SH-SY5Y (cell line): ENCODE data around the gene RNF217.

Experiments
- GATA2 ChIP-seq: IDR thresholded peaks from 2 replicates; pipeline ENCODE4 v1.6.1; 2011; ENCODE audit warnings: mild to moderate bottlenecking, low read depth, low read length
- GATA3 ChIP-seq: IDR thresholded peaks from 2 replicates; pipeline ENCODE4 v1.6.1; 2011; ENCODE audit warnings: low read depth, mild to moderate bottlenecking, low read length, moderate library complexity

RNF217 gene

GRCh38 chr6:124958149-124958548 is 4.1 kb upstream of the RNF217 start:
- TF ChIP-seq GATA3 (no peak), GATA2 (no peak)

DNA sequence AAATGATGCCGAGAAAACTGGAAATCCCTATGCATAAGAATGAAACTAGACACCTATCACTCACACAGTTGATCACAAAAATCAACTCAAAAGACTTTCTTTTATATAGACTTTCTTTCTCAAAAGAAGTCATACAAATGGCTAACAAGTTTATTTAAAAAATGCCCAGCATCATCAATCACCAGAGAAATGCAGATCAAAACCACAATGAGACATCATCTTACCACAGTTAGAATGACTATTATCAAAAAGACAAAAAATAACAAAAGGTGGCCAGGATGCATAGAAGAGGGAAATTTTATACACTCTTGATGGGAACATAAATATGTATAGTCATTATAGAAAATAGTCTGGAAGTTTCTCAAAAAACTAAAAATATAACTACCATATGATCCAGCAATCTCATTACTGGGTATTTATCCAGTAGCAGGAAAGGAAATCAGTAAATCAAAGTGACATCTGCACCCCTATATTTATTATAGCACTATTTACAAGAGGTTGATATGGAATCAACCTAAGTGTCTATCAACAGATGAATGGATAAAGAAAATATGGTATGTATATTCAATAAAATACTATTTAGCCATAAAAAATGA is 3.4 kb upstream of the RNF217 start:
- TF ChIP-seq GATA2 (no peak), GATA3 (no peak)

- TF ChIP-seq GATA2 (no peak), GATA3 (no peak)
Measured at GRCh38 chr6:124960757-124961463, 1.3 kb upstream of the RNF217 start.

GRCh38 chr6:124961464-124961776 is 817 bp upstream of the RNF217 start:
- TF ChIP-seq GATA3 (no peak), GATA2 (no peak)

- TF ChIP-seq GATA3 = no peak
- no peak for TF ChIP-seq GATA2
Measured at GRCh38 chr6:124962639-124963415, 590 bp downstream of the RNF217 start.

DNA sequence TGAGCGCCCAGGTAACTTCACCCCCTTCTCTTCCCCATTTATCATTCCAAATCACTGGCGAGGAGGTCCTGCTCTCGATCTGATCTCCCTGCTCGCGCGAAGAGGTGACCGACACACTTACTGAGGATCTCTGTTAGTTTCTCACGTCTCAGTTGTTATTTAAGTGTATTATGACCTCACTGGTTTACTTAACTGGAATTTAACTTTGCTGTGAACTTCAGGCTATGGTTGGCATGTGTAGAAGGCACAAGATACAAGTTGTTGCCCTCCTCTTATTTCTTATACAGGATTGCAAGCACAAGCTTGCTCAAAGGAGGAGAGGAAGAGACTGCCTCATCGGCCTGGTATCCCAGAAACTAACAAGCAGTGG is 1.2 kb downstream of the RNF217 start:
- TF ChIP-seq GATA3 = no peak
- TF ChIP-seq GATA2 = no peak

DNA sequence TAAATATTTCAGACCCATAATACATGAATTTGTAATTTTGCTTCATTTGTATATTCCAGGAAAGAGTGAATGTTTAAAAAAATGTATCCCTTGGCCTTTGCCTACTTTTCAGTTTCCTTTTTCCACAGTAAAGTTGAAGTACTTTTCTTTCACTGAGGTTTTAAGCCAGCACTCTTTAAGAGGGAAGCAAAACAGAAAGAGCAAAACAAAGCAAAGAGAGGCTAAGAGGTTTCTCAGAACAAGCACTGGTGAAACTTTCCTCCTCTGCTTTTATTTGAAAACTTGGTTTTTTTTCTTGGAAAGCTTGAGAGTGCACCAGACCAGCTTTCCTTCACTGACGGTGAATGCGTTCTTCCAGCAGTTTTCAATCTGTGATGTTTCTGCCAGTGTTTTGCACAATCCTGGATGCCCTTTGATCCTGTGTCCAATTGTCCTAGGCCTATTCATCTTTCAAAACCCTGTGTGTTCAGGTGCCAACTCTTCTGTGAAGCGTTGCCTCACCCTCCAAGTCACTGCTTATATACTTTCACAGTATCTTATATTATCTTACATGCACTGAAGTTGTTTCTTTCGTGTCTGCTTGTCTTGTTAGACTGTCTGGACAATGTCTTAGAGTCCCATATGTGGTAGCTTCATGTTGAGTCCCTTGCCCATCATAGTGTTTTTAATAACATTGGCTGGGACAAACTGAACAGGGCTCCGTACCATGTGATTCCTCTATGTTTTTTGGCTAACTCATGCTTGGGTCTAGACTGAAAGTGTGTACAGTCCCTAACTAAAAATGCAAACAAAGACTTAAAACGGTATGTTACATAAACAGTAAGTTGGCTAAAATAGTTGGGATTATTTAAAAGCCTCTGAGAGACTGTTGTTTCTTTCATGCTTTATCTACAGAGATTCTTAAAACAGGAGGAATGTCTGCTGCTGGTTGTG is 1.9 kb downstream of the RNF217 start:
- TF ChIP-seq GATA2 (no peak), GATA3 (no peak)

DNA sequence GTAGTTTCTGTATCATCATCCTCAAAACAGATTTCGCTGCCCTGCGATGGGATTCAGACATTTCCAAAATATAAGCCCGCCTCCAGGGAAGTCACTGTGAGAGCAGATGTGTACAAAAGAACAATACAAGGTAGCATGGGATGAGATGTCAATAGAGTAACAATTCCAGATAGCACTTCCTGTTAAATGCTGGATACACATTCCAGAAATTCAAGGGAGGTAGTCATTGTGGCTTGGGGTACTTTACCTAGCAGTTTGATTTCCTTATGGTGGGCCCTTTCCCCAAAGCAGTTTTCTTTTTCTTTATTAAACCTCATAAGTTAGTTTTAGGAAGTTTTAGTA is 2.5 kb downstream of the RNF217 start:
- TF ChIP-seq GATA2 = no peak

GRCh38 chr6:124967444-124967843 is 5.2 kb downstream of the RNF217 start:
- TF ChIP-seq GATA2 (no peak), GATA3 (no peak)

DNA sequence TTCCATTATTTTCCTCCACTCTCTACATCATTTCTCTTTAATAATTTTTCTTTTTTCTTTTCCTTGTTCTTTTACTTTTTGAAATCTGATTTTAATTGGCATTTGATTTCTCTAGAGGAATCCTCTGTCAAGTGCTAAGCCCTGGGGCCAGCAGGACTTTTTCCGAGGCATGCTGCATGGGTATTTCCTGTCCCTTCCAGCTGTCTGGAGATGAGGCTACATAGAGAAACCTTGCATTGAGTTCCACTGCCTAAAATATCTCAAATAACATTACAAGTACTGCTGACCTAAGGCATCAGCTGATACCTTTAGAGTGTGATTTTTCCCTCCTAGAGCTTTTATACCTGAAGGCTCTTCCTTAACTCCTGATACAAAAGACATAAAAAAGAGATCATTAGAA is 6.2 kb downstream of the RNF217 start:
- TF ChIP-seq GATA2 (no peak), GATA3 (no peak)

DNA sequence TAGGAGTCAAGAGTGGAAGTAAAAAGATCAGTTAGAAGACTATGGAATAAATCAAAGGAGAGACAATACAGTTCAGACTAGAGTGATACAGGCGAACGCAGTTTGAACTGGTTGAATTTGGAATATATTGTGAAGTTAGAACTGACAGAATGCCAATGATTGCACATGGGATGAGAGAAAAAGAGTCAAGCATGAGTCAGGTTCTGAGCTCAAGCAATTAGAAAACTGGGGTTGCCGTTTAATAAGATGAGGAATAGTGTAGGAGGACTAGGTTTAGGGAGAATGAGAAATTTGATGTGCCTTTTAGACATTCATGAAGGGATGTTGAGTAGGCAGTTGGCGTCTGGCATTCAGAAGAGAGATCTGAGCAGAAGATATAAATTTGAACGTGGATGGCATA is 8.0 kb downstream of the RNF217 start:
- TF ChIP-seq GATA2 (no peak), GATA3 (no peak)

DNA sequence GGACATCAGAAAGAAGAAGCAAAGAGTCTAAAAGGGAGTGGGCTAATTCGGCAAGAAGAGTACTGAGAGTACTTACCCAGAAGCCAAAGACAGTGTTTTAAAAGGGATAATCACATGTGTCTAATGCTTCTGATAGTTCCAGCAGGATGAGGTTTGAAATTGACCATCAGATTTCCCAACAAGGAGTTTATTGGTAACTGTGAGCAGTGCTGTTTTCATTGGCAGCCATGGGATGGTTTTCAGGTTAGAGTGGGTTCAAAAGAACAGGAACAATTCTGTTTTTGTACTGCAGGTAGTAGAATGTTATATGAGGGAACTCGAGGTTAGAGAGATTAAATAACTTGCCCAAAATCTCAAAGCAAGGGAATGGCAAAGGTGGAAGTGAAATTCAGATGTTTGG is 8.5 kb downstream of the RNF217 start:
- TF ChIP-seq GATA3 = no peak
- TF ChIP-seq GATA2 = no peak

DNA sequence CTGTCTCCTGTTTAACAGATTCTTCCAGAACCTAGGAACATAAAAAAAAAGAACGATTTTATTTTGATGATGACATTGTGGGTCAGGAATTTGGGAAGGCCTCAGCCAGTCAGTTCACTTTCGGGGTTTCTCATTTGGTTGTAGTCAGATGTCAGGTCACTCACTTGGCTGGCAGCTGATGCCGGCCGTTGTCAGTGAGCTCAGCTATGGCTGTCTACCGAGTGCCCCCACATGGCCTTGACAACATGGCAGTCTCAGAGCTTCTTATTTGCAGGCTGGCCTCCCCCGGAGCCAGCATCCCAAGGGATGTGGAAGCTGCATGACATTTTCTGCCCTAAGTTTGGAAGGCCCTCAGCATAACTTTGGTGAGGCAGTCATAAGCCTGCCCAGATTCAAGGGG is 11.5 kb downstream of the RNF217 start:
- TF ChIP-seq GATA3 (no peak), GATA2 (no peak)

- TF ChIP-seq GATA3 (no peak), GATA2 (no peak)
Measured at GRCh38 chr6:124974771-124975377, 12.6 kb downstream of the RNF217 start.
